HuH-7 (cell line): ENCODE results near the gene VANGL2.

ENCODE experiments used
- DNase-seq: peaks from one replicate; pipeline ENCODE4 v3.0.0; 2011; ENCODE audit warnings: low spot score

VANGL2 gene

GRCh38 chr1:160460683-160461287 is 60.4 kb downstream of the VANGL2 start:
- DNase-seq = no peak

DNA sequence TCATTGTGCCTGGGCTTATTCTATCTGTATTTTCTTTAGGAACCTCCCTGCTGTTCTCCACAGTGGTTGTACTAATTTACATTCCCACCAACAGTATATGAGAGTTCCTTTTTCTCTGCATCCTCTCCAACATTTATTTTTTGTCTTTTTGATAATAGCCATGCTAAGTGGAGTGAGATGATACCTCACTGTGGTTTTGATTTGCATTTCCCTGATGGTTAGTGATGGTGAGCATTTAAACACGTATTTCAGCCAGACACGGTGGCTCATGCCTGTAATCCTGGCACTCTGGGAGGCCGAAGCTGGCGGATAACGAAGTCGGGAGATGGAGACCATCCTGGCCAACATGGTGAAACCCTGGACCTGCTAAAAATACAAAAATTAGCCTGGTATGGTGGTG is 64.8 kb downstream of the VANGL2 start:
- DNase-seq = no peak

- DNase-seq = no peak
Measured at GRCh38 chr1:160466961-160467360, 66.6 kb downstream of the VANGL2 start.

DNA sequence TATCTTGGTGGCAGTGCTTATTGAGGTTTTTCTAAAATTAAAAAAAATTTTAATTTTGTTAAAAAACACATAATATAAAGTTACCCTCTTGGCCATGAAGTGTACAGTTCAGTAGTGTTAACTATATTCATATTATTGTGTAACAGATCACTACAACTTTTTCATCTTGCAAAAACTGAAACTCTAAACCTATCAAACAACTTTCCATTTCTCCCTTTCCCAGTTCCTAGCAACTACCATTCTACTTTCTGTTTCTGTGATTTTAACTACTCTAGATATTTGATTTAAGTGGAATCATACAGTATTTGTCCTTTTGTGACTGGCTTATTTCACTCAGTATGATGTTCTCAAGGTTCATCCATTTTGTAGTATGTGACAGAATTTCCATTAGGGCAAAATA is 67.2 kb downstream of the VANGL2 start:
- DNase-seq = no peak

DNA sequence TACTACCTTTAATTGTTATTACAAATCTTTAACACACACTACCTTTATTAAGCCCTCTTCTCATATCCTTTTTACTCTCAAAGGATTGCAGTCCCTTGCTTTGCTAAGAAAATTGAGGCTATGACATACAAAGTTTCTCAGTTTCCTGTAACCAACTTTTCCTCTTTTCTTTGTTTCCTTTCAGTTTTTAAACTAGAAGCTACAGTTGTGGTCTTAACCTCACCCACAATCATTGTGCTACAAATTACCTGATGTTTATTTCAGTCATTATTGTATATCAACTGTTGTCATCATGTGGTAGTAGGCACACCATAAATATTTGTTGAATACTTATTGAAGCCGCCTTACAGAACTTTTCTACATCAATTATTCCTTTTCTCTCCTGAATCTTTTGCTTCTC is 70.9 kb downstream of the VANGL2 start:
- DNase-seq = no peak

- no peak for DNase-seq
Measured at GRCh38 chr1:160472112-160472511, 71.7 kb downstream of the VANGL2 start.

DNA sequence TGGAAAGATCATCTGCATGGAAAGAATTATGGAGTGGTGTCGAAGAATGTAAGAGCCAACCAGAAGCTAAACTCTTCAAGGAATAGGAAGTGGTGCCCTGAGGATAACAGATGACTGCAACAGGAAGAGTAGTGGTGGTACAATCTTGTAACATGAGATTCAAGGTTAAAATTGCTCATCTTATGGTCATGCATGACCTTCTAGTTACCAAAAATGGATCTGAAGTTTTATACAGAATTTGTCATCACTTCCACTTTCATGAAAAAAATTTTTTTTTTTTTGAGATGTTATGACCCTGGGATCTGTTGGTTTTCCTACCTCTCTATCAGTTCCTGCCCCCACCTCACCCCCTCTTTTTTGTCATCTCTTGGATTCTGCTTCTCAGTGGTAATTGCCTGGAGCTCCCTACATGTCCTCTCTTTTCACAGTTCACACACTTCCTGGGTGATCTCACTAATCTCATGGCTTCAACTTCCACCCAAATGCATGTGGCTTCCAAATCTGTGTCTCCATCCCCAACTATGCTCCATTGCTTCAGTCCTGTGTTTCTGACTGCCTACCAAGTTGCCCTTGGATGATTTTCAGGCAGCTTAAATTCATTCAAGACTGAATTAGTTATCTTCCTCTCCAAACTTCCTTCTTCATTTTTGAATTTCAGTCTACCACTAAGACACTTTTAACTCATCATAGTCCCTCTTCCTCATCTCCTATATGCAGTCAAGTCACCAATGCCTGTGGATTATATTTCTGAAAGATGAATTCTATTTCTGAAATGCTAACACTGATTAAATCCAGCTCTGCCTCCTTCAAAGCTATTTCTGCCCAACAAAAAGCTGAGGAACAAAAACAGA is 74.3 kb downstream of the VANGL2 start:
- DNase-seq = no peak
